ENCODE data around the gene KDM7A. TPM values are rescaled to one million over a fixed set of nuclear protein-coding genes. Genes with fewer than 3 reads are reported as not detected.
"Not testable (repeated sequence)": the region's sequence is repeated elsewhere in the genome, so short reads cannot be mapped to it uniquely, and the experiment has no call there.

KDM7A gene
- polyA plus RNA-seq, 1 of the 3 experiments (the other 2 are of a cell fraction): 0.94 TPM

DNA sequence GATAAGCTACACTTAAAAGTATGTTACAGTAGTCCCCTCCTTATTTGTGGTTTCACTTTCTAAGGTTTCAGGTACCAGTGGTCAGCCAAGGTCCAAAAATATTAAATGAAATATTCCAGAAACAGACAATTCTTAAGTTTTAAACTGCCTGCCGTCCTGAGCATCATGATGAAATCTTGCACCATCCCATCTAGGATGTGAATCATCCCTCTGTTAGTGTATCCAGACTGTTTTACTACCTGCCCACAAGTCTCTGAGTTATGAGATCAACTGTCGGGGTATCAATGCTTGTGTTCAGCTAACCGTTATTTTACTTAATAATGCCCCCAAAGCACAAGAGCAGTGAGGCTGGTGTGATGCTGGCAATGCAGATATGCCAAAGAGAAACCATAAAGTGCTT, 11.4 kb downstream of the KDM7A start:
- no peak overlapping the region for H3K4me3 ChIP-seq (ENCODE audit: low read depth in 2 of 2, low read length in 1 of 2)
- H3K79me2 ChIP-seq (ENCODE audit: insufficient read depth): peaks cover 17% of the 10 kb centered on the region
- no peaks in the 10 kb centered on the region for H3K9me3 ChIP-seq
- H3K4me1 ChIP-seq (ENCODE audit: control insufficient read depth in 1 of 2, insufficient read depth in 2 of 2, low read depth in 1 of 2, low read length in 1 of 2): peaks cover 4 to 8% of the 10 kb centered on the region in 2 experiments; a peak in 3 of 4 replicates
- DNase-seq: no peak
- H2AFZ ChIP-seq (ENCODE audit: low read depth): peak overlapping the region; percentile 23
- TF ChIP-seq YY1 (IDR thresholded peaks at IDR 0.05; ENCODE audit: low read depth): no peak
- TF ChIP-seq, protein P1, sequence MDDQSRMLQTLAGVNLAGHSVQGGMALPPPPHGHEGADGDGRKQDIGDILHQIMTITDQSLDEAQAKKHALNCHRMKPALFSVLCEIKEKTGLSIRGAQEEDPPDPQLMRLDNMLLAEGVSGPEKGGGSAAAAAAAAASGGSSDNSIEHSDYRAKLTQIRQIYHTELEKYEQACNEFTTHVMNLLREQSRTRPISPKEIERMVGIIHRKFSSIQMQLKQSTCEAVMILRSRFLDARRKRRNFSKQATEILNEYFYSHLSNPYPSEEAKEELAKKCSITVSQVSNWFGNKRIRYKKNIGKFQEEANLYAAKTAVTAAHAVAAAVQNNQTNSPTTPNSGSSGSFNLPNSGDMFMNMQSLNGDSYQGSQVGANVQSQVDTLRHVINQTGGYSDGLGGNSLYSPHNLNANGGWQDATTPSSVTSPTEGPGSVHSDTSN (IDR thresholded peaks at IDR 0.05): peak; percentile 43; the same call in 1 of the 2 replicates
- no peak for TF ChIP-seq RXRA (IDR thresholded peaks at IDR 0.05; ENCODE audit: borderline replicate concordance, low read depth)
- TF ChIP-seq FOSL2 (IDR thresholded peaks at IDR 0.05; ENCODE audit: borderline replicate concordance, low read depth): peak; percentile 60; the same call in 1 of the 2 replicates
- peak in 1 of 2 experiments; percentile 27; a peak in 1 of 4 replicates for TF ChIP-seq EP300 (IDR thresholded peaks at IDR 0.05; ENCODE audit: borderline replicate concordance in 1 of 2, low read depth in 1 of 2, low read length in 1 of 2)
- no peak for TF ChIP-seq RAD21 (IDR thresholded peaks at IDR 0.05; ENCODE audit: low read length)
- peak; percentile 26; the same call in 1 of the 2 replicates for TF ChIP-seq JUND (IDR thresholded peaks at IDR 0.05)
- peak; percentile 45; the same call in 1 of the 2 replicates for TF ChIP-seq POLR2AphosphoS5 (IDR thresholded peaks at IDR 0.05; ENCODE audit: low read depth, low read length)
- no peak for TF ChIP-seq MAX (IDR thresholded peaks at IDR 0.05; ENCODE audit: low read depth)
- TF ChIP-seq TCF12 (IDR thresholded peaks at IDR 0.05): no peak
- TF ChIP-seq NRF1 (IDR thresholded peaks at IDR 0.05; ENCODE audit: low read depth, low read length): no peak
- no peak for TF ChIP-seq GATA2 (CRISPR knock-in tag; IDR thresholded peaks at IDR 0.05)
- TF ChIP-seq EZH2phosphoT487 (IDR thresholded peaks at IDR 0.05; ENCODE audit: borderline replicate concordance, low read depth): no peak
- TF ChIP-seq REST (IDR thresholded peaks at IDR 0.05; ENCODE audit: low read depth, low read length): no peak
- TF ChIP-seq, protein P2, sequence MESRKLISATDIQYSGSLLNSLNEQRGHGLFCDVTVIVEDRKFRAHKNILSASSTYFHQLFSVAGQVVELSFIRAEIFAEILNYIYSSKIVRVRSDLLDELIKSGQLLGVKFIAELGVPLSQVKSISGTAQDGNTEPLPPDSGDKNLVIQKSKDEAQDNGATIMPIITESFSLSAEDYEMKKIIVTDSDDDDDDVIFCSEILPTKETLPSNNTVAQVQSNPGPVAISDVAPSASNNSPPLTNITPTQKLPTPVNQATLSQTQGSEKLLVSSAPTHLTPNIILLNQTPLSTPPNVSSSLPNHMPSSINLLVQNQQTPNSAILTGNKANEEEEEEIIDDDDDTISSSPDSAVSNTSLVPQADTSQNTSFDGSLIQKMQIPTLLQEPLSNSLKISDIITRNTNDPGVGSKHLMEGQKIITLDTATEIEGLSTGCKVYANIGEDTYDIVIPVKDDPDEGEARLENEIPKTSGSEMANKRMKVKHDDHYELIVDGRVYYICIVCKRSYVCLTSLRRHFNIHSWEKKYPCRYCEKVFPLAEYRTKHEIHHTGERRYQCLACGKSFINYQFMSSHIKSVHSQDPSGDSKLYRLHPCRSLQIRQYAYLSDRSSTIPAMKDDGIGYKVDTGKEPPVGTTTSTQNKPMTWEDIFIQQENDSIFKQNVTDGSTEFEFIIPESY (IDR thresholded peaks at IDR 0.05; ENCODE audit: borderline replicate concordance, low read depth): no peak
- TF ChIP-seq MEF2A (IDR thresholded peaks at IDR 0.05; ENCODE audit: borderline replicate concordance, low read depth): no peak
- TF ChIP-seq, protein P3, sequence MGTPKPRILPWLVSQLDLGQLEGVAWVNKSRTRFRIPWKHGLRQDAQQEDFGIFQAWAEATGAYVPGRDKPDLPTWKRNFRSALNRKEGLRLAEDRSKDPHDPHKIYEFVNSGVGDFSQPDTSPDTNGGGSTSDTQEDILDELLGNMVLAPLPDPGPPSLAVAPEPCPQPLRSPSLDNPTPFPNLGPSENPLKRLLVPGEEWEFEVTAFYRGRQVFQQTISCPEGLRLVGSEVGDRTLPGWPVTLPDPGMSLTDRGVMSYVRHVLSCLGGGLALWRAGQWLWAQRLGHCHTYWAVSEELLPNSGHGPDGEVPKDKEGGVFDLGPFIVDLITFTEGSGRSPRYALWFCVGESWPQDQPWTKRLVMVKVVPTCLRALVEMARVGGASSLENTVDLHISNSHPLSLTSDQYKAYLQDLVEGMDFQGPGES (IDR thresholded peaks at IDR 0.05; ENCODE audit: low read depth, low read length): no peak
- H3K9me2 ChIP-seq: no peaks in the 10 kb centered on the region
- H3K27me3 ChIP-seq (ENCODE audit: insufficient read depth): no peaks in the 10 kb centered on the region
- H3K36me3 ChIP-seq (replicated peaks in 1 of 2; ENCODE audit: control insufficient read depth in 1 of 2, insufficient read depth in 2 of 2, low read length in 1 of 2): no peaks in the 10 kb centered on the region
- 52% methylated on average over 3 of the region's 3 CpGs for WGBS (ENCODE audit: low lambda C conversion rate)
- H3F3A ChIP-seq (replicated peaks; ENCODE audit: insufficient read depth): no peaks in the 10 kb centered on the region
- ChIA-PET POLR2A (no interaction called here), CTCF (interaction anchor here (0.6 to 1.3 kb wide), 3 partner anchors 18 to 1573 kb away, joined by 3 read pairs; partner anchors contain the start of gene SSBP1)
- peak overlapping the region in 1 of 2 experiments; percentile 32; a peak in 2 of 4 replicates for H3K27ac ChIP-seq (ENCODE audit: low read depth in 2 of 2, low read length in 1 of 2)
- H3K9ac ChIP-seq: no peak overlapping the region; the same call in 1 of the 2 replicates
- no peaks in the 10 kb centered on the region for H4K20me1 ChIP-seq (ENCODE audit: insufficient read depth)
- peak overlapping the region; percentile 38; the same call in 1 of the 2 replicates for H3K4me2 ChIP-seq

DNA sequence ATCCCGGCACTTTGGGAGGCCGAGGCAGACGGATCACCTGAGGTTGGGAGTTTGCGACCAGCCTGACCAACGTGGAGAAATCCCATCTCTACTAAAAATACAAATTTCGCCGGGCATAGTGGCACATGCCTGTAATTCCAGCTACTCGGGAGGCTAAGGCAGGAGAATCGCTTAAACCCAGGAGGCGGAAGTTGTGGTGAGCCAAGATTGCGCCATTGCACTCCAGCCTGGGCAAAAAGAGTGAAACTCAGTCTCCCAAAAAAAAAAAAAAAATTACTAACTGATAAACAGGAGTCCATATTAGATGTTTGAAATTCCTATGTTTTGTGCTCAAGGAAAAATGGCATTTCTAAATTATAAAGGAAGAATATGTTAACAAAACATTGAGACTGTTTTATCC, 14.7 kb downstream of the KDM7A start:
- not testable (repeated sequence) for H2AFZ ChIP-seq (ENCODE audit: low read depth); DNase-seq; H3F3A ChIP-seq (replicated peaks; ENCODE audit: insufficient read depth); H3K4me2 ChIP-seq; H3K4me3 ChIP-seq (ENCODE audit: low read depth in 2 of 2, low read length in 1 of 2); H3K9me3 ChIP-seq; H3K36me3 ChIP-seq (replicated peaks in 1 of 2; ENCODE audit: control insufficient read depth in 1 of 2, insufficient read depth in 2 of 2, low read length in 1 of 2); H3K27ac ChIP-seq (ENCODE audit: low read depth in 2 of 2, low read length in 1 of 2); H4K20me1 ChIP-seq (ENCODE audit: insufficient read depth); H3K9me2 ChIP-seq; H3K9ac ChIP-seq; H3K27me3 ChIP-seq (ENCODE audit: insufficient read depth)
- WGBS (ENCODE audit: low lambda C conversion rate): 93% methylated on average over 11 of the region's 11 CpGs
- ChIA-PET POLR2A (interaction anchor here (0.6 kb wide), 1 partner anchor 203 kb away, joined by 3 read pairs; no protein-coding TSS in a partner anchor), CTCF (interaction anchor here (0.9 to 1.9 kb wide), 3 partner anchors 13 to 492 kb away, joined by 3 to 5 read pairs (median 3); no protein-coding TSS in a partner anchor)
- Histone ChIP-seq H3K79me2 (ENCODE audit: insufficient read depth) (peaks cover 12% of the 10 kb centered on the region), H3K4me1 (ENCODE audit: control insufficient read depth in 1 of 2, insufficient read depth in 2 of 2, low read depth in 1 of 2, low read length in 1 of 2) (peaks cover 8 to 14% of the 10 kb centered on the region in 2 experiments; a peak in 3 of 4 replicates)
